GM06990 (cell line): Measurements from ENCODE around the gene ADGRF5.

Experiments used
- DNase-seq: peaks from one replicate; pipeline ENCODE4 v3.0.0-alpha.2; 2011; ENCODE audit not compliant: insufficient read length; ENCODE audit errors: extremely low read depth
- H3K27me3 ChIP-seq: replicated peaks from 2 replicates; pipeline ENCODE4 v1.6.0; 2011; ENCODE audit warnings: low read length; ENCODE audit not compliant: control insufficient read depth, insufficient read depth
- H3K36me3 ChIP-seq: 2 replicates; pipeline ENCODE4 v1.5.1; 2011; ENCODE audit warnings: low read length; ENCODE audit not compliant: control insufficient read depth, insufficient read depth
- H3K4me3 ChIP-seq: replicated peaks from 2 replicates; pipeline ENCODE4 v1.5.1; 2011; ENCODE audit warnings: low read depth, mild to moderate bottlenecking, control low read depth, low read length
- CTCF ChIP-seq: IDR thresholded peaks from 2 replicates; pipeline ENCODE4 v1.5.1; 2011; ENCODE audit warnings: low read length, control low read depth, mild to moderate bottlenecking, inconsistent platforms; ENCODE audit not compliant: insufficient read depth, poor library complexity, severe bottlenecking

The ADGRF5 gene

GRCh38 chr6:46808806-46809205, 112.9 kb downstream of the ADGRF5 start:
- no peak overlapping the region for H3K4me3 ChIP-seq
- no peaks in the 10 kb centered on the region for H3K36me3 ChIP-seq
- TF ChIP-seq CTCF = no peak
- no peaks in the 10 kb centered on the region for H3K27me3 ChIP-seq
- DNase-seq = no peak
